ENCODE data around the gene PRR30.

Gene PRR30

GRCh38 chr2:27152796-27153464 is 13.7 kb upstream of the PRR30 start:
- no peak for DNase-seq

GRCh38 chr2:27152102-27152795 is 13.0 kb upstream of the PRR30 start:
- DNase-seq = no peak

- DNase-seq = no peak
Observed at GRCh38 chr2:27150639-27151230, 11.5 kb upstream of the PRR30 start.

- DNase-seq = no peak
Observed at GRCh38 chr2:27149570-27150405, 10.6 kb upstream of the PRR30 start.

- no peak for DNase-seq
Observed at GRCh38 chr2:27148801-27149439, 9.7 kb upstream of the PRR30 start, which contains the start of gene TCF23. Gene TCF23, plus strand, starts transcription at chr2:27149004. Its CDS starts 130 bp downstream, at chr2:27149134.

GRCh38 chr2:27147935-27148334 is 8.7 kb upstream of the PRR30 start:
- no peak for DNase-seq

GRCh38 chr2:27145682-27146081 is 6.5 kb upstream of the PRR30 start:
- no peak for DNase-seq

GRCh38 chr2:27143285-27143684 is 4.1 kb upstream of the PRR30 start:
- no peak for DNase-seq

GRCh38 chr2:27138111-27138510 is 1.1 kb downstream of the PRR30 start:
- DNase-seq = no peak

- DNase-seq = no peak
Observed at GRCh38 chr2:27137322-27137935, 1.8 kb downstream of the PRR30 start.

- no peak for DNase-seq
Observed at GRCh38 chr2:27136751-27137150, 2.5 kb downstream of the PRR30 start.

- DNase-seq = no peak
Observed at GRCh38 chr2:27135478-27135955, 3.7 kb downstream of the PRR30 start.

- no peak for DNase-seq
Observed at GRCh38 chr2:27134781-27135477, 4.3 kb downstream of the PRR30 start.

GRCh38 chr2:27133905-27134780 is 5.1 kb downstream of the PRR30 start, which contains the start of gene PREB:
Gene PREB, minus strand, starts transcription at chr2:27134636. Its CDS starts 215 bp downstream, at chr2:27134421.
- peak; percentile 99 for DNase-seq

- DNase-seq = no peak
Observed at GRCh38 chr2:27133195-27133875, 5.9 kb downstream of the PRR30 start.

GRCh38 chr2:27131429-27131828 is 7.8 kb downstream of the PRR30 start:
- no peak for DNase-seq

GRCh38 chr2:27130396-27130795 is 8.8 kb downstream of the PRR30 start:
- DNase-seq = no peak

- no peak for DNase-seq
Observed at GRCh38 chr2:27128668-27129571, 10.3 kb downstream of the PRR30 start.

Data from right forelimb (tissue), 1 donor.